Measurements from ENCODE around the gene TMEM212. TPM values are rescaled to one million over a fixed set of nuclear protein-coding genes. Genes with fewer than 3 reads are reported as not detected.
A peak's percentile ranks its signal among the peaks of the same experiment; 100 is the strongest.

The TMEM212 gene
- total and polyA plus RNA-seq, 2 of the 13 experiments (the other 11 are each of a cell fraction or from before 2014, with no cell fraction given), result not detected

GRCh38 chr3:171840811-171841619 lies 2.1 kb upstream of the TMEM212 start (continued):
- TF ChIP-seq, protein P1, sequence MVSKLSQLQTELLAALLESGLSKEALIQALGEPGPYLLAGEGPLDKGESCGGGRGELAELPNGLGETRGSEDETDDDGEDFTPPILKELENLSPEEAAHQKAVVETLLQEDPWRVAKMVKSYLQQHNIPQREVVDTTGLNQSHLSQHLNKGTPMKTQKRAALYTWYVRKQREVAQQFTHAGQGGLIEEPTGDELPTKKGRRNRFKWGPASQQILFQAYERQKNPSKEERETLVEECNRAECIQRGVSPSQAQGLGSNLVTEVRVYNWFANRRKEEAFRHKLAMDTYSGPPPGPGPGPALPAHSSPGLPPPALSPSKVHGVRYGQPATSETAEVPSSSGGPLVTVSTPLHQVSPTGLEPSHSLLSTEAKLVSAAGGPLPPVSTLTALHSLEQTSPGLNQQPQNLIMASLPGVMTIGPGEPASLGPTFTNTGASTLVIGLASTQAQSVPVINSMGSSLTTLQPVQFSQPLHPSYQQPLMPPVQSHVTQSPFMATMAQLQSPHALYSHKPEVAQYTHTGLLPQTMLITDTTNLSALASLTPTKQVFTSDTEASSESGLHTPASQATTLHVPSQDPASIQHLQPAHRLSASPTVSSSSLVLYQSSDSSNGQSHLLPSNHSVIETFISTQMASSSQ (IDR thresholded peaks at IDR 0.05; ENCODE audit: low read depth), result peak; percentile 96
- TF ChIP-seq, protein P1 (CRISPR knock-in tag; IDR thresholded peaks at IDR 0.05; ENCODE audit: borderline replicate concordance), result peak; percentile 98
- TF ChIP-seq ZSCAN20 (CRISPR knock-in tag; IDR thresholded peaks at IDR 0.05; ENCODE audit: borderline replicate concordance), result no peak
- peak; percentile 73; the same call in 1 of the 2 replicates for TF ChIP-seq ZNF510 (CRISPR knock-in tag; IDR thresholded peaks at IDR 0.05; ENCODE audit: low read depth)
- TF ChIP-seq FOXO4 (CRISPR knock-in tag; conservative IDR thresholded peaks at IDR 0.05), result no peak
- TF ChIP-seq KAT8 (CRISPR knock-in tag; IDR thresholded peaks at IDR 0.05), result peak; percentile 54; the same call in 1 of the 2 replicates
- TF ChIP-seq PITX1 (CRISPR knock-in tag; IDR thresholded peaks at IDR 0.05), result peak; percentile 93
- peak; percentile 85 for TF ChIP-seq SALL1 (CRISPR knock-in tag; IDR thresholded peaks at IDR 0.05)
- TF ChIP-seq DNMT1 (CRISPR knock-in tag; IDR thresholded peaks at IDR 0.05), result no peak
- TF ChIP-seq ZNF383 (CRISPR knock-in tag; IDR thresholded peaks at IDR 0.05; ENCODE audit: borderline replicate concordance), result 0 out of 2 replicates have a peak, but pooled peaks have one; percentile 39
- peak; percentile 31; the same call in 1 of the 2 replicates for TF ChIP-seq ZMYM4 (CRISPR knock-in tag; IDR thresholded peaks at IDR 0.05)
- TF ChIP-seq, protein P2, sequence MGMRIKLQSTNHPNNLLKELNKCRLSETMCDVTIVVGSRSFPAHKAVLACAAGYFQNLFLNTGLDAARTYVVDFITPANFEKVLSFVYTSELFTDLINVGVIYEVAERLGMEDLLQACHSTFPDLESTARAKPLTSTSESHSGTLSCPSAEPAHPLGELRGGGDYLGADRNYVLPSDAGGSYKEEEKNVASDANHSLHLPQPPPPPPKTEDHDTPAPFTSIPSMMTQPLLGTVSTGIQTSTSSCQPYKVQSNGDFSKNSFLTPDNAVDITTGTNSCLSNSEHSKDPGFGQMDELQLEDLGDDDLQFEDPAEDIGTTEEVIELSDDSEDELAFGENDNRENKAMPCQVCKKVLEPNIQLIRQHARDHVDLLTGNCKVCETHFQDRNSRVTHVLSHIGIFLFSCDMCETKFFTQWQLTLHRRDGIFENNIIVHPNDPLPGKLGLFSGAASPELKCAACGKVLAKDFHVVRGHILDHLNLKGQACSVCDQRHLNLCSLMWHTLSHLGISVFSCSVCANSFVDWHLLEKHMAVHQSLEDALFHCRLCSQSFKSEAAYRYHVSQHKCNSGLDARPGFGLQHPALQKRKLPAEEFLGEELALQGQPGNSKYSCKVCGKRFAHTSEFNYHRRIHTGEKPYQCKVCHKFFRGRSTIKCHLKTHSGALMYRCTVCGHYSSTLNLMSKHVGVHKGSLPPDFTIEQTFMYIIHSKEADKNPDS (CRISPR knock-in tag; IDR thresholded peaks at IDR 0.05), result peak; percentile 100
- TF ChIP-seq ZNF777 (CRISPR knock-in tag; IDR thresholded peaks at IDR 0.05), result no peak
- TF ChIP-seq ZKSCAN1 (IDR thresholded peaks at IDR 0.05; ENCODE audit: low read length), result no peak
- TF ChIP-seq ZBTB42 (CRISPR knock-in tag; IDR thresholded peaks at IDR 0.05), result peak; percentile 56; the same call in 1 of the 2 replicates
- TF ChIP-seq, protein P3, sequence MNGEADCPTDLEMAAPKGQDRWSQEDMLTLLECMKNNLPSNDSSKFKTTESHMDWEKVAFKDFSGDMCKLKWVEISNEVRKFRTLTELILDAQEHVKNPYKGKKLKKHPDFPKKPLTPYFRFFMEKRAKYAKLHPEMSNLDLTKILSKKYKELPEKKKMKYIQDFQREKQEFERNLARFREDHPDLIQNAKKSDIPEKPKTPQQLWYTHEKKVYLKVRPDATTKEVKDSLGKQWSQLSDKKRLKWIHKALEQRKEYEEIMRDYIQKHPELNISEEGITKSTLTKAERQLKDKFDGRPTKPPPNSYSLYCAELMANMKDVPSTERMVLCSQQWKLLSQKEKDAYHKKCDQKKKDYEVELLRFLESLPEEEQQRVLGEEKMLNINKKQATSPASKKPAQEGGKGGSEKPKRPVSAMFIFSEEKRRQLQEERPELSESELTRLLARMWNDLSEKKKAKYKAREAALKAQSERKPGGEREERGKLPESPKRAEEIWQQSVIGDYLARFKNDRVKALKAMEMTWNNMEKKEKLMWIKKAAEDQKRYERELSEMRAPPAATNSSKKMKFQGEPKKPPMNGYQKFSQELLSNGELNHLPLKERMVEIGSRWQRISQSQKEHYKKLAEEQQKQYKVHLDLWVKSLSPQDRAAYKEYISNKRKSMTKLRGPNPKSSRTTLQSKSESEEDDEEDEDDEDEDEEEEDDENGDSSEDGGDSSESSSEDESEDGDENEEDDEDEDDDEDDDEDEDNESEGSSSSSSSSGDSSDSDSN (CRISPR knock-in tag; IDR thresholded peaks at IDR 0.05), result no peak
- no peak for TF ChIP-seq NFE2 (CRISPR knock-in tag; IDR thresholded peaks at IDR 0.05)
- peak; percentile 85 for TF ChIP-seq SAP130 (CRISPR knock-in tag; IDR thresholded peaks at IDR 0.05; ENCODE audit: low read depth)
- peak; percentile 87; the same call in 1 of the 2 replicates for TF ChIP-seq GFI1 (CRISPR knock-in tag; IDR thresholded peaks at IDR 0.05; ENCODE audit: borderline replicate concordance)
- peak; percentile 92; the same call in 1 of the 2 replicates for TF ChIP-seq NFKBIZ (CRISPR knock-in tag; IDR thresholded peaks at IDR 0.05)

Measured in HepG2 (cell line).